Parathyroid adenoma (tissue), 2 donors: ENCODE measurements around the gene MSI2.

Experiments used
- H2AFZ ChIP-seq: fragments of 300-600 bp; sonication (generic); one replicate; pipeline ENCODE4 v1.7.0; 2017; ENCODE audit warnings: antibody characterized with exemption, mild to moderate bottlenecking
- H3K27ac ChIP-seq: fragments of 300-600 bp; sonication (generic); one replicate; pipeline ENCODE4 v1.7.0; 2017
- H3K27me3 ChIP-seq: fragments of 300-600 bp; sonication (generic); one replicate; pipeline ENCODE4 v1.7.0; 2017; ENCODE audit warnings: low read length; ENCODE audit not compliant: control insufficient read depth, insufficient read depth
- H3K36me3 ChIP-seq: fragments of 300-600 bp; sonication (generic); one replicate; pipeline ENCODE4 v1.7.0; 2017; ENCODE audit warnings: low read length; ENCODE audit not compliant: control insufficient read depth, insufficient read depth
- H3K4me1 ChIP-seq: fragments of 300-600 bp; sonication (generic); one replicate; pipeline ENCODE4 v1.7.0; 2017; ENCODE audit warnings: control low read depth
- H3K4me2 ChIP-seq: fragments of 300-600 bp; sonication (generic); one replicate; pipeline ENCODE4 v1.7.0; 2017; ENCODE audit warnings: low read length
- H3K4me3 ChIP-seq: fragments of 300-600 bp; sonication (generic); one replicate; pipeline ENCODE4 v1.7.0; 2017; ENCODE audit warnings: low read depth, low read length
- H3K79me2 ChIP-seq: fragments of 300-600 bp; sonication (generic); one replicate; pipeline ENCODE4 v1.7.0; 2017; ENCODE audit warnings: control low read depth
- H3K9ac ChIP-seq: fragments of 300-600 bp; sonication (generic); one replicate; pipeline ENCODE4 v1.7.0; 2017; ENCODE audit warnings: mild to moderate bottlenecking
- H3K9me3 ChIP-seq: fragments of 300-600 bp; sonication (generic); one replicate; pipeline ENCODE4 v1.7.0; 2017; ENCODE audit warnings: low read length; ENCODE audit not compliant: control insufficient read depth
- TF ChIP-seq, protein P1 (sequence below): fragments of 300-600 bp; sonication (generic); IDR thresholded peaks from one replicate; pipeline ENCODE4 v1.7.0; 2017; ENCODE audit warnings: antibody characterized with exemption, mild to moderate bottlenecking
- donor health status: primary hyperparathyroidism.

MSI2 gene

DNA sequence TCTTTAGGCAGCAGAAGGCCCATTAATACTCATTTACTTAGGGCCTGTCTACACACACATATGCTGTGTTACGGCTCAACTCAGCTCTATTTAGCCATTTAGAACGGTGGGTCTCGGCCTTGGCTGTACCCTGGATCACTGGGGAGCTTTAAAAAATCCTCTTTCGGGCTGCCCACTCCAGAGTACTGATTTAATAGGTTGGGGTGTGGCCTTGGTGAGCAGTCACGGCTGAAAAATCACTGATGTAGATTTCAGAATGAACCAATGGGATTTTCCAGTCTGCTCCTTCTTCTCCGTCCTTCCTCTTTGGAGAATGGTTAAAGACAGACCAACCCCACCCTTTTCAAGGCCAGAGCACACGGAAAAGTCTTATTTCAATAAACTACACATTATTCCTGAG is 265.3 kb downstream of the MSI2 start:
- Histone ChIP-seq H3K4me2 (peak overlapping the region; percentile 14), H3K9me3 (no peaks in the 10 kb centered on the region), H3K4me1 (peaks cover 65% of the 10 kb centered on the region), H3K9ac (no peak overlapping the region), H3K4me3 (no peak overlapping the region), H3K27me3 (no peaks in the 10 kb centered on the region), H3K79me2 (peaks cover 42% of the 10 kb centered on the region), H3K36me3 (no peaks in the 10 kb centered on the region), H2AFZ (no peak overlapping the region), H3K27ac (peak overlapping the region; percentile 58)
- TF ChIP-seq, protein P1, sequence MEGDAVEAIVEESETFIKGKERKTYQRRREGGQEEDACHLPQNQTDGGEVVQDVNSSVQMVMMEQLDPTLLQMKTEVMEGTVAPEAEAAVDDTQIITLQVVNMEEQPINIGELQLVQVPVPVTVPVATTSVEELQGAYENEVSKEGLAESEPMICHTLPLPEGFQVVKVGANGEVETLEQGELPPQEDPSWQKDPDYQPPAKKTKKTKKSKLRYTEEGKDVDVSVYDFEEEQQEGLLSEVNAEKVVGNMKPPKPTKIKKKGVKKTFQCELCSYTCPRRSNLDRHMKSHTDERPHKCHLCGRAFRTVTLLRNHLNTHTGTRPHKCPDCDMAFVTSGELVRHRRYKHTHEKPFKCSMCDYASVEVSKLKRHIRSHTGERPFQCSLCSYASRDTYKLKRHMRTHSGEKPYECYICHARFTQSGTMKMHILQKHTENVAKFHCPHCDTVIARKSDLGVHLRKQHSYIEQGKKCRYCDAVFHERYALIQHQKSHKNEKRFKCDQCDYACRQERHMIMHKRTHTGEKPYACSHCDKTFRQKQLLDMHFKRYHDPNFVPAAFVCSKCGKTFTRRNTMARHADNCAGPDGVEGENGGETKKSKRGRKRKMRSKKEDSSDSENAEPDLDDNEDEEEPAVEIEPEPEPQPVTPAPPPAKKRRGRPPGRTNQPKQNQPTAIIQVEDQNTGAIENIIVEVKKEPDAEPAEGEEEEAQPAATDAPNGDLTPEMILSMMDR = no peak

DNA sequence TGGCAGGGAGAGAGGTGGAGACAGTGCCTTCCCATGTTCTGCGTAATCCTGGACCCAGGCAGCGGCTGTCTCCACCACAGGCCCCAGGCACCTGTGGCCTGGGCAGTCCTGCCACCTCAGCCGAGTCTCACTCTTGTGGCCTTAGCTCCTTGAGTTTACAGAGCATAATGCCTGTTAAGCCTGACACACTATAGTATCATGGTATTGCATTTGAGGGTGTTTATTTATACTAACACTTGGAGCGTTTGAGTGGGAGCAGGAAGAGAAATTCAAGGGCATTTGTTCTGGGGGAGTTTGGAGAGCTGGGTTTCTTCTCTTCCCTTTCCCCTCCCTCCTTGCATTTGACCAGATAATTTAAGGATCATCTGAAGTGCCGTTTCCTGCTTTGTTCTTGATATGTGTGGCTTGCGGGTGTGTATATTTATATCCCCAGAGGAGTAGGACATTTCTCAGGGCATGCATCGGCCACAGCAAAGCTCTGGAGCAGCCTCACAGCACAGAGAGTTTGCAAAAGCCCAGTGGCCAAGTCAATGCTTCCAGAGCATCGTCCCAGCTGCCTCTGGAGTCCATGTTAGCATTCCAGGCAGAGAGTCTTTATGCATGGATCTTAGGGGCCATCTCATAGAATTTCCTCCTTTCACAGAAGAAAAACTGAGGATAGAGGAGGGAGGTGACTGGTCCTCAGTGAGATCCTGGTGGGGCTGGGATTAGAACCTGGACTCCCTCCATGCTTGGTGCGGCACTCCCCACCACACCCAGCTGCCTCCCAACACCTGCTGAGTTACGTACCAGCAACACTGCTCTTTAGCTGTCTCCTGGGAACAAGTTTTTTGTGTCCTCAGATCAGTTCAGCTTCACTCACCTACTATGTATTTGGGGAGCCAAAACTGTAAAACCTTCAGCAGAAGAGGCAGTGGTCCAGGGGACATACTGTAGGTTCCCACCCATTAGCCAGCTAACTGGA is 266.0 kb downstream of the MSI2 start:
- Histone ChIP-seq H3K79me2 (peaks cover 45% of the 10 kb centered on the region), H3K4me2 (peak overlapping the region; percentile 14), H2AFZ (no peak overlapping the region), H3K4me3 (no peak overlapping the region), H3K27me3 (no peaks in the 10 kb centered on the region), H3K27ac (peak overlapping the region; percentile 58), H3K9me3 (no peaks in the 10 kb centered on the region), H3K9ac (no peak overlapping the region), H3K36me3 (no peaks in the 10 kb centered on the region), H3K4me1 (peaks cover 68% of the 10 kb centered on the region)
- TF ChIP-seq, protein P1 = no peak

DNA sequence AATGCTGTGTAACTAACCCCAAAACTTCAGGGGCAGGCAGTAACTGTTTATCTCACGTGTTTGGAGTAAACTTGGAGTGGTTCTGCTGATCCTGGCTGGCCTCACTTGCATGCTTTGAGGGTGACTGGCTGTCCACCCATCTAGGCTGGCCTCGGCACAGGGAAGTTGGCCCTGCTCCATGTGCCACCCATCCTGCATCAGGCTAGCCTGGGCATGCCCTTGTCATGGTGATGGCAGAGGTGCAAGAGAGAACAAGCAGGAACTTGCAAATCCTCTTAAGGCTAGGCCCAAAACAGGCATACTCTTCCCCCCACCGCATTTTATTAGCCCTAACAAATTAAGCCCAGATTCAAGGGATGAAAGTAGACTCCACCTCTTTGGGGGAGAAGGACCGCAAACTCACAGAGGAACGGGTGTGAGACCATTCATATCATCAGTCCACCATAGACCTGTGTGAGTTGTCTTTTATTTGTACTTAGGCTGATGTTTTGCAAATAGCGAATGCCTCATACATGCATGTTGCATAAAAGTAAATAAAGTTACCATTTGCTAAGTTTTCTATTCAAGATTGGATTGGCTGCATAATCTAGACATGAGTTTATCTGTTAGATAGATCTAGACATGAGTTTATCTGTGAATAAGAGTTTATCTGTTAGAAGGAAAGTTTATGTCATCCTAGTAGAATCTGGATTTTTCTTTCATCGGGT is 267.8 kb downstream of the MSI2 start:
- TF ChIP-seq, protein P1 = no peak

DNA sequence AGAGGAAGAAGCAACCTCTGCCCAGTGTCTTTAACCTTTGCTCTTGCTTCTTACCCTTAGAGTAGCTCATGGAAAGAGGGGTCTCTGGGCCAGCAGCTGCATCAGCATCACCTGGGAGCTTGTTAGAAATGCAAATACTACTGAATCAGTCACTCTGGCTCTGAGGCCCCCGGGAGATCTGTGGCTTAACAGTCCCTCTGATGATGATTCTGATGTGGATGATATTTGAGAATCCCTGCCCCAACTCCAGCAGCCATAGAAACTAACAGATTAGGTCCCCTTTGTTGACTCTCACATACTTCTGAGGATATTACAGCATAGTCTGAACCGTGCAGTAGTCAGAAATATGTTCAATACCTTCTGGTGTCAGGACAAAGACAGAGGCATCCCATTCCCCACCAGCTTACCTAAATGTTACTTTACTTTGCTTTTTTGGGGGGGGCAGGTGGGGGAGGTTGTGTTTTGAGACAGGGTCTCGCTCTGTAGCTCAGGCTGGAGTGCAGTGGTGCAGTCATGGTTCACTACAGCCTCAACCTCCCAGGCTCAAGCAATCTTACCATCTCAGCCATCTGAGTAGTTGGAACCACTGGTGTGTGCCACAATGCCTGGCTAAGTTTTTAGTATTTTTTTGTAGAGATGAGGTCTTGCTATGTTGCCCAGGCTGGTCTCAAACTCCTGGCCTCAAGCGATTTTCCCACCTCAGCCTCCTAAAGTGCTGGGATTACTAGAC is 268.7 kb downstream of the MSI2 start:
- H3K4me1 ChIP-seq = peaks cover 69% of the 10 kb centered on the region
- peaks cover 59% of the 10 kb centered on the region for H3K79me2 ChIP-seq
- H3K27me3 ChIP-seq = no peaks in the 10 kb centered on the region
- H3K9me3 ChIP-seq = no peaks in the 10 kb centered on the region
- H3K4me3 ChIP-seq = no peak overlapping the region
- H3K27ac ChIP-seq = peak overlapping the region; percentile 70
- TF ChIP-seq, protein P1 = no peak
- no peak overlapping the region for H3K9ac ChIP-seq
- no peak overlapping the region for H3K4me2 ChIP-seq
- H2AFZ ChIP-seq = no peak overlapping the region
- H3K36me3 ChIP-seq = no peaks in the 10 kb centered on the region

More for the DNA sequence above, 267.8 kb downstream of the MSI2 start:
- H3K9ac ChIP-seq = no peak overlapping the region
- peak overlapping the region; percentile 70 for H3K27ac ChIP-seq
- peaks cover 57% of the 10 kb centered on the region for H3K79me2 ChIP-seq
- no peaks in the 10 kb centered on the region for H3K36me3 ChIP-seq
- peaks cover 64% of the 10 kb centered on the region for H3K4me1 ChIP-seq
- H3K9me3 ChIP-seq = no peaks in the 10 kb centered on the region
- H3K27me3 ChIP-seq = no peaks in the 10 kb centered on the region
- no peak overlapping the region for H3K4me3 ChIP-seq
- peak overlapping the region; percentile 5 for H3K4me2 ChIP-seq
- H2AFZ ChIP-seq = no peak overlapping the region
